ENCODE results near the gene MTF2.
"Not testable (repeated sequence)": the region's sequence is repeated elsewhere in the genome, so short reads cannot be mapped to it uniquely, and the experiment has no call there.

MTF2 gene

GRCh38 chr1:93078986-93079654, at the start of gene MTF2:
TSS of gene MTF2 (plus strand) at chr1:93079283. CDS start at chr1:93079527, 244 bp downstream.
- in situ Hi-C loops (cut with HindIII; ENCODE audit: low pct_ligation_motif_present, low sequenced_read_pairs) = no loop called here
- peak within 1 kb of the TSS; percentile 91 for H3K4me3 ChIP-seq (ENCODE audit: low read depth, low read length)
- peak; percentile 12 for TF ChIP-seq CTCF (IDR thresholded peaks at IDR 0.05; ENCODE audit: low read depth, low read length, missing control alignments)
- H3K27ac ChIP-seq = peak within 1 kb of the TSS; percentile 75
- H3K27me3 ChIP-seq (replicated peaks) = no peaks in the 10 kb centered on the region
- no peaks in the 10 kb centered on the region for H3K36me3 ChIP-seq (replicated peaks)
- DNase-seq = peak; percentile 92

DNA sequence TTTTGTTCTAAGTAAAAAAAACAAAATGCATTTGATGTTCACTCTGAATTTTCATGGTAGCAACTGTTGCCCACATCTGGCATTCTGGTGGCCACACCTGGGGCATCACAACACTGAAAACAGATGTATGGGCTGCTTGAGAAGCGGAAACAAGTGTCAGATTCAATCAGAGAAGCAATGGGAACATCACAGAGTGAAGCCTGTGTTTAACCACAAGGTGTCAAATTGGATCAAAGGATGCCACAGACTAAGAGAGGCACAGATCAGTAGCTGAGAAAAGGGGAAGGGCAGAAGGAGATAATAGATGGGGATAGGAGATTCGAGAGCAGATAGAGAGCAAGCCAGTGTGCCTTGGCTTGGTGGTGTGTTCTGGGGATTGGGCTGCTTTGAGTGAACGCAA, 49.8 kb upstream of the MTF2 start:
- no peak for TF ChIP-seq CTCF (IDR thresholded peaks at IDR 0.05; ENCODE audit: low read depth, low read length, missing control alignments)
- Histone ChIP-seq H3K4me3 (ENCODE audit: low read depth, low read length) (no peak overlapping the region), H3K27ac (no peak overlapping the region), H3K27me3 (replicated peaks) (peaks cover 4% of the 10 kb centered on the region), H3K36me3 (replicated peaks) (no peaks in the 10 kb centered on the region)
- no peak for DNase-seq
- in situ Hi-C loops (cut with HindIII; ENCODE audit: low pct_ligation_motif_present, low sequenced_read_pairs) = no loop called here

- H3K36me3 ChIP-seq (replicated peaks); DNase-seq; H3K4me3 ChIP-seq (ENCODE audit: low read depth, low read length); H3K27me3 ChIP-seq (replicated peaks); in situ Hi-C loops (cut with HindIII; ENCODE audit: low pct_ligation_motif_present, low sequenced_read_pairs); H3K27ac ChIP-seq: not testable (repeated sequence)
Observed at GRCh38 chr1:93030191-93030590, 48.9 kb upstream of the MTF2 start.

- in situ Hi-C loops (cut with HindIII; ENCODE audit: low pct_ligation_motif_present, low sequenced_read_pairs) = no loop called here
- H3K27me3 ChIP-seq (replicated peaks) = peaks cover 4% of the 10 kb centered on the region
- no peak for TF ChIP-seq CTCF (IDR thresholded peaks at IDR 0.05; ENCODE audit: low read depth, low read length, missing control alignments)
Observed at GRCh38 chr1:93031711-93032110, 47.4 kb upstream of the MTF2 start.

DNA sequence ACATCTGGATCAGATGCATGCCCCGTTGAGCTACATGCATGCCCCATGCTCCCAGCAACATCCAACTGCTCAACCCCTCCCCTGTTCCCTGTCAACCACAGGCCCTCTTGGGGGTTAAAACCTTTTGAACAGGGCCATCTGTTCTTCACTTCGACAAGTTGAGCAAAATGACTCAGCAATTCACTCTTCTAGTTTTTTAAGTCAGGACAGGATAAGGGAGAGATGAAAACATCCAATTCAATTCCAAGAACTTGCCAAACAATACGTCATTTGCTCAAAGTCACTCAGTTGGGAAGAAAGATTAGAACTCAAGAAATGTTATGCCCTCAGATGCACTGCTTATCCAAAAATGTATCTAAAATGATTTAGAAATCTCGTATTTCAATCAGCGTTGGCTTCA, 46.1 kb upstream of the MTF2 start:
- Histone ChIP-seq H3K4me3 (ENCODE audit: low read depth, low read length) (no peak overlapping the region), H3K27me3 (replicated peaks) (peaks cover 4% of the 10 kb centered on the region), H3K36me3 (replicated peaks) (no peaks in the 10 kb centered on the region), H3K27ac (no peak overlapping the region)
- no peak for DNase-seq
- TF ChIP-seq CTCF (IDR thresholded peaks at IDR 0.05; ENCODE audit: low read depth, low read length, missing control alignments) = no peak
- in situ Hi-C loops (cut with HindIII; ENCODE audit: low pct_ligation_motif_present, low sequenced_read_pairs) = no loop called here

More at GRCh38 chr1:93031711-93032110, 47.4 kb upstream of the MTF2 start:
- DNase-seq = no peak
- Histone ChIP-seq H3K27ac (no peak overlapping the region), H3K36me3 (replicated peaks) (no peaks in the 10 kb centered on the region), H3K4me3 (ENCODE audit: low read depth, low read length) (no peak overlapping the region)

DNA sequence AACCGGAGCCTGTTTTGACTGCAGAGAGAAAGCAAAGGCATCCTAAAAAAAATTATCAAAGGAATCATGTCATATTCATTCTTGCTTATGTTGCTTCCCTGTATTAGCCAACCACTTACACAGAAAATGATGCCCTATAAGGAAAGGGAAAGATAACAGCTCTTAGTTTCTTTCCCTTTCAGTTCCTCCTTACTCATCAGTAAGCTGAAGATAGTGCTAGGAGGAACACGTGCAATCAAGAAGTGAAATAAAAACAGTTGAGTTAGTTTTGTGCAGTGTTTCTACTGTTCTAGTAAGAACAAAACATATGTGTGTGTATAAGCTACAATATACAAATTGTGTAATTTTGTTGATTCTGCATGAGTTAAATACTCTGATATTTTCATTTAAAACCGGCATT, 45.3 kb upstream of the MTF2 start:
- Histone ChIP-seq H3K27ac (no peak overlapping the region), H3K36me3 (replicated peaks) (no peaks in the 10 kb centered on the region), H3K4me3 (ENCODE audit: low read depth, low read length) (no peak overlapping the region), H3K27me3 (replicated peaks) (no peaks in the 10 kb centered on the region)
- no peak for DNase-seq
- no peak for TF ChIP-seq CTCF (IDR thresholded peaks at IDR 0.05; ENCODE audit: low read depth, low read length, missing control alignments)
- in situ Hi-C loops (cut with HindIII; ENCODE audit: low pct_ligation_motif_present, low sequenced_read_pairs) = no loop called here
